Gastroesophageal sphincter (tissue), 3 donors: ENCODE results near the gene ARAP1.

Source experiments
- CTCF ChIP-seq, 4 experiments: fragments of 200-600 bp in 2 of 4; fragments of 450-650 bp in 2 of 4; sonication (generic) in 1 of 4; IDR thresholded peaks; one replicate each; pipeline ENCODE4 v1.5.1; 2017 to 2019; ENCODE audit warnings: antibody characterized with exemption in 4 of 4, mild to moderate bottlenecking in 2 of 4, moderate library complexity in 2 of 4
- EP300 ChIP-seq: sonication (generic); formaldehyde crosslinking; IDR thresholded peaks from one replicate; pipeline ENCODE4 v1.6.1; 2017; ENCODE audit warnings: antibody characterized with exemption, mild to moderate bottlenecking
- POLR2A ChIP-seq, 2 donors: fragments of 450-650 bp; IDR thresholded peaks; one replicate each; pipeline ENCODE4 v1.6.1; 2017; ENCODE audit warnings: antibody characterized with exemption in 2 of 2, mild to moderate bottlenecking in 2 of 2, moderate library complexity in 1 of 2

- no peak for TF ChIP-seq CTCF (IDR thresholded peaks at IDR 0.05)
- no peak for TF ChIP-seq EP300
- TF ChIP-seq POLR2A (IDR thresholded peaks at IDR 0.05), result no peak
Observed at GRCh38 chr11:72662036-72662435, 90.2 kb downstream of the ARAP1 start.
